WI38 (cell line): ENCODE data around the gene PDCD2.

ENCODE experiments used
- H3K4me3 ChIP-seq: 2 replicates; pipeline ENCODE4 v1.5.1; 2011; ENCODE audit warnings: low read depth, mild to moderate bottlenecking, control low read depth, low read length
- CTCF ChIP-seq: IDR thresholded peaks from 2 replicates; pipeline ENCODE4 v1.5.1; 2012; ENCODE audit warnings: low read depth, mild to moderate bottlenecking, control low read depth, low read length

Gene PDCD2

GRCh38 chr6:170525795-170526194, 58.6 kb downstream of the PDCD2 start:
- H3K4me3 ChIP-seq, result no peak overlapping the region
- no peak for TF ChIP-seq CTCF
